ENCODE measurements around the gene PIBF1.

- TF ChIP-seq CTCF (IDR thresholded peaks at IDR 0.05) (no peak), POLR2A (IDR thresholded peaks at IDR 0.05) (no peak), POLR2AphosphoS5 (IDR thresholded peaks at IDR 0.05; ENCODE audit: insufficient read depth in 1 of 2, low read depth in 1 of 2) (no peak)
These were observed 258.6 kb downstream of the PIBF1 start for GRCh38 chr13:73040484-73040883.

Measured in vagina (tissue), 2 donors.